ENCODE data around the gene C2orf72. TPM values are rescaled to one million over a fixed set of nuclear protein-coding genes. Genes with fewer than 3 reads are reported as not detected.

The C2orf72 gene
- not detected in 2 replicates for total RNA-seq (2014; rRNA removed; shearing (Covaris generic))

GRCh38 chr2:231037202-231037730 is at the start of gene C2orf72:
Gene C2orf72 (plus strand): TSS chr2:231037523. CDS start chr2:231037566, 43 bp downstream.
- H3K4me3 ChIP-seq: no peak within 1 kb of the TSS

GRCh38 chr2:230989731-230990130 is 47.6 kb upstream of the C2orf72 start:
- Histone ChIP-seq H3K27ac (no peak overlapping the region), H3K4me3 (no peak overlapping the region), H3K27me3 (peaks cover 8% of the 10 kb centered on the region; the same call in 1 of the 2 replicates), H3K9me3 (replicated peaks) (no peaks in the 10 kb centered on the region), H3K4me1 (no peaks in the 10 kb centered on the region), H3K36me3 (no peaks in the 10 kb centered on the region)
- no peak for DNase-seq

More at GRCh38 chr2:231037202-231037730, at the start of gene C2orf72:
- Histone ChIP-seq H3K9me3 (replicated peaks) (no peaks in the 10 kb centered on the region), H3K4me1 (peaks cover 5% of the 10 kb centered on the region; the same call in 1 of the 2 replicates), H3K36me3 (no peaks in the 10 kb centered on the region), H3K27ac (no peak within 1 kb of the TSS), H3K27me3 (0 out of 2 replicates have a peak, but pooled peaks cover 9% of the 10 kb centered on the region)
- no peak for DNase-seq

GRCh38 chr2:230990131-230990898 is 47.0 kb upstream of the C2orf72 start:
- no peak overlapping the region for H3K27ac ChIP-seq
- no peak for DNase-seq
- H3K4me3 ChIP-seq: no peak overlapping the region
- H3K9me3 ChIP-seq (replicated peaks): no peaks in the 10 kb centered on the region
- no peaks in the 10 kb centered on the region for H3K36me3 ChIP-seq
- H3K27me3 ChIP-seq: peaks cover 8% of the 10 kb centered on the region; the same call in 1 of the 2 replicates
- H3K4me1 ChIP-seq: no peaks in the 10 kb centered on the region

GRCh38 chr2:230990899-230991150 is 46.5 kb upstream of the C2orf72 start:
- H3K9me3 ChIP-seq (replicated peaks): no peaks in the 10 kb centered on the region
- peaks cover 7% of the 10 kb centered on the region; the same call in 1 of the 2 replicates for H3K27me3 ChIP-seq
- no peak overlapping the region for H3K4me3 ChIP-seq
- no peak overlapping the region for H3K27ac ChIP-seq
- DNase-seq: no peak
- H3K4me1 ChIP-seq: no peaks in the 10 kb centered on the region
- H3K36me3 ChIP-seq: no peaks in the 10 kb centered on the region

- Histone ChIP-seq H3K27me3 (peaks cover 4% of the 10 kb centered on the region; the same call in 1 of the 2 replicates), H3K4me3 (no peak overlapping the region), H3K9me3 (replicated peaks) (0 out of 2 replicates have a peak, but pooled peaks cover 1% of the 10 kb centered on the region), H3K4me1 (no peaks in the 10 kb centered on the region), H3K27ac (no peak overlapping the region), H3K36me3 (no peaks in the 10 kb centered on the region)
- DNase-seq: no peak
Observed at GRCh38 chr2:230991598-230991997, 45.7 kb upstream of the C2orf72 start.

GRCh38 chr2:230995821-230996220 is 41.5 kb upstream of the C2orf72 start, which contains the start of gene SPATA3:
Gene SPATA3 (plus strand): TSS chr2:230996121. CDS start chr2:230996234, 113 bp downstream.
- DNase-seq: no peak
- no peak within 1 kb of the TSS for H3K4me3 ChIP-seq
- H3K27ac ChIP-seq: no peak within 1 kb of the TSS
- peaks cover 13% of the 10 kb centered on the region; the same call in 1 of the 2 replicates for H3K4me1 ChIP-seq
- no peaks in the 10 kb centered on the region for H3K27me3 ChIP-seq
- no peaks in the 10 kb centered on the region for H3K36me3 ChIP-seq
- 0 out of 2 replicates have a peak, but pooled peaks cover 4% of the 10 kb centered on the region for H3K9me3 ChIP-seq (replicated peaks)

GRCh38 chr2:230996661-230997060 is 40.7 kb upstream of the C2orf72 start:
- peaks cover 14% of the 10 kb centered on the region; the same call in 1 of the 2 replicates for H3K4me1 ChIP-seq
- H3K4me3 ChIP-seq: no peak overlapping the region
- no peak overlapping the region for H3K27ac ChIP-seq
- no peaks in the 10 kb centered on the region for H3K27me3 ChIP-seq
- DNase-seq: no peak
- H3K9me3 ChIP-seq (replicated peaks): 0 out of 2 replicates have a peak, but pooled peaks cover 4% of the 10 kb centered on the region
- no peaks in the 10 kb centered on the region for H3K36me3 ChIP-seq

- H3K36me3 ChIP-seq: no peaks in the 10 kb centered on the region
- H3K27ac ChIP-seq: no peak overlapping the region
- H3K4me3 ChIP-seq: no peak overlapping the region
- DNase-seq: no peak
- peaks cover 14% of the 10 kb centered on the region; the same call in 1 of the 2 replicates for H3K4me1 ChIP-seq
- 0 out of 2 replicates have a peak, but pooled peaks cover 4% of the 10 kb centered on the region for H3K9me3 ChIP-seq (replicated peaks)
- peaks cover 5% of the 10 kb centered on the region; the same call in 1 of the 2 replicates for H3K27me3 ChIP-seq
Observed at GRCh38 chr2:230998882-230999281, 38.4 kb upstream of the C2orf72 start.

GRCh38 chr2:230999477-230999876 is 37.8 kb upstream of the C2orf72 start:
- Histone ChIP-seq H3K4me1 (peaks cover 14% of the 10 kb centered on the region; the same call in 1 of the 2 replicates), H3K4me3 (no peak overlapping the region), H3K27me3 (peaks cover 5% of the 10 kb centered on the region; the same call in 1 of the 2 replicates), H3K36me3 (no peaks in the 10 kb centered on the region), H3K27ac (no peak overlapping the region), H3K9me3 (replicated peaks) (0 out of 2 replicates have a peak, but pooled peaks cover 4% of the 10 kb centered on the region)
- no peak for DNase-seq

- Histone ChIP-seq H3K9me3 (replicated peaks) (0 out of 2 replicates have a peak, but pooled peaks cover 4% of the 10 kb centered on the region), H3K4me3 (peak overlapping the region; percentile 13), H3K36me3 (no peaks in the 10 kb centered on the region), H3K4me1 (peaks cover 14% of the 10 kb centered on the region; the same call in 1 of the 2 replicates), H3K27ac (no peak overlapping the region), H3K27me3 (peaks cover 5% of the 10 kb centered on the region; the same call in 1 of the 2 replicates)
- peak; percentile 79 to 83 for DNase-seq
Observed at GRCh38 chr2:231000211-231000904, 37.0 kb upstream of the C2orf72 start.

GRCh38 chr2:231001036-231001435 is 36.3 kb upstream of the C2orf72 start:
- Histone ChIP-seq H3K4me3 (no peak overlapping the region), H3K9me3 (replicated peaks) (0 out of 2 replicates have a peak, but pooled peaks cover 4% of the 10 kb centered on the region), H3K4me1 (peaks cover 14% of the 10 kb centered on the region; the same call in 1 of the 2 replicates), H3K27ac (no peak overlapping the region), H3K27me3 (peaks cover 5% of the 10 kb centered on the region; the same call in 1 of the 2 replicates), H3K36me3 (no peaks in the 10 kb centered on the region)
- DNase-seq: no peak

- H3K27me3 ChIP-seq: peaks cover 5% of the 10 kb centered on the region; the same call in 1 of the 2 replicates
Observed at GRCh38 chr2:231001921-231002320, 35.4 kb upstream of the C2orf72 start.

GRCh38 chr2:231002641-231003040 is 34.7 kb upstream of the C2orf72 start:
- H3K36me3 ChIP-seq: no peaks in the 10 kb centered on the region
- H3K27me3 ChIP-seq: peaks cover 5% of the 10 kb centered on the region; the same call in 1 of the 2 replicates
- H3K9me3 ChIP-seq (replicated peaks): no peaks in the 10 kb centered on the region
- H3K27ac ChIP-seq: no peak overlapping the region
- no peak for DNase-seq
- H3K4me3 ChIP-seq: no peak overlapping the region
- peaks cover 27% of the 10 kb centered on the region; the same call in 1 of the 2 replicates for H3K4me1 ChIP-seq

More at GRCh38 chr2:231001921-231002320, 35.4 kb upstream of the C2orf72 start:
- H3K4me3 ChIP-seq: no peak overlapping the region
- no peak for DNase-seq
- H3K27ac ChIP-seq: no peak overlapping the region
- peaks cover 20% of the 10 kb centered on the region; the same call in 1 of the 2 replicates for H3K4me1 ChIP-seq
- no peaks in the 10 kb centered on the region for H3K9me3 ChIP-seq (replicated peaks)
- H3K36me3 ChIP-seq: no peaks in the 10 kb centered on the region

GRCh38 chr2:231003186-231003585 is 34.1 kb upstream of the C2orf72 start:
- Histone ChIP-seq H3K9me3 (replicated peaks) (no peaks in the 10 kb centered on the region), H3K27ac (no peak overlapping the region), H3K4me3 (no peak overlapping the region), H3K4me1 (peaks cover 29% of the 10 kb centered on the region; the same call in 1 of the 2 replicates), H3K36me3 (no peaks in the 10 kb centered on the region), H3K27me3 (peaks cover 8% of the 10 kb centered on the region; the same call in 1 of the 2 replicates)
- no peak for DNase-seq

Data from SJCRH30 (cell line).